SK-N-MC (cell line): ENCODE data around the gene PRSS1.

Experiments used
- EZH2 ChIP-seq: fragments of 200-600 bp; sonication (generic); IDR thresholded peaks from one replicate; pipeline ENCODE4 v1.6.1; 2017; ENCODE audit warnings: antibody characterized with exemption
- FOXP2 ChIP-seq: optimal IDR thresholded peaks from 2 replicates; pipeline ENCODE3; 2011; ENCODE audit warnings: mild to moderate bottlenecking, moderate library complexity; ENCODE audit not compliant: insufficient read depth; ENCODE audit errors: extremely low read length, control extremely low read depth
- POLR2AphosphoS5 ChIP-seq: IDR thresholded peaks from 2 replicates; pipeline ENCODE4 v1.6.1; 2012; ENCODE audit warnings: mild to moderate bottlenecking, low read depth, low read length, borderline replicate concordance

- TF ChIP-seq EZH2 (no peak), POLR2AphosphoS5 (no peak), FOXP2 (no peak)
Measured at GRCh38 chr7:142790056-142790455, 40.8 kb downstream of the PRSS1 start.
